OCI-LY3 (cell line): ENCODE measurements around the gene CFAP251.

Source experiments
- EZH2phosphoT487 ChIP-seq: fragments of 200-600 bp; shearing (Covaris generic); IDR thresholded peaks from 2 replicates; pipeline ENCODE4 v1.6.1; 2018; ENCODE audit warnings: antibody characterized with exemption, mixed run types, low read depth
- TF ChIP-seq, protein P1 (sequence below): fragments of 200-600, 300-600 bp; sonication (generic); IDR thresholded peaks from 2 replicates; pipeline ENCODE4 v1.5.1; 2014; ENCODE audit warnings: antibody characterized with exemption, low read length, low read depth

DNA sequence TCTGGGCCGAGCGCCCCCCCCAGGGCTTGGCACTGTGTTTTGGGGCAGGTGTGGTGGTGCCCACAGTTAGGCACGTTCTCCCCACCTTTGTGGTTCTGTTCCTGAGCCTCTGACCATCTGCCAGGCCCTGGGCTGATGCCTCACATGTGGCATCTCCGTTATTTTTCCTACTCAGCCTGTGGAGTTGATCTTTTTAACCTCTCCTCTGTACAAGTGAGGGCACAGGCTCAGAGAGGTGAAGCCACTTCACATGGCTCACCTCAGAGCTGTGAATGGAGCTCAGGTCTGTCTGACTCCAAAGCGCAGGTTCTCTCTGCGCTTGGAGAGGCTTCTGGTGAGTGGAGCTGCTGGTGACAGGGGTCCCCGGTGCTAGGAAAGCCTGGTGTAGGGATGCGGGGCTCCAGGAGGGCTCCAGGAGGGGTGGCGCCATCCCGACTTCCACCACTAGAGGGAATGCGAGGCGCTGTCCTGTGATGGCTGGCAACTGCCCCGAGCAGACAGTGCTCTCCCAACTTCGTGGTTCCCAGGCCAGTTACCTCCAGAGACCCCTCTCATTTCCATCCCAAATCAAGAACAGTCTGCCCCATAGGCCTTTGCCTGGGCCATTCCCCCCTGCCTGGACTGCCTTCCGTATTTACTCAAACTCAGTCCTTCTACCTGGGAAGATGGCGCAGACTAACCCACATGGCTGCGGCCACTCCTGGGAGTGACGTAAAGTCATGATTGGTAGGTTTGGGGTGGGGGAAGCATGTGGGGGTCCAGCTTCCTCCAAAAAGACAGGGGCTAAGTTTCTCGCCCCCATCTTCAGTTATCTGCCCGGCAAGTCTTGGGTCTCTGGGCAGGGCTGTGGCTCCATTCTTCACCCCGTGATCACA is 113.2 kb downstream of the CFAP251 start:
- TF ChIP-seq, protein P1, sequence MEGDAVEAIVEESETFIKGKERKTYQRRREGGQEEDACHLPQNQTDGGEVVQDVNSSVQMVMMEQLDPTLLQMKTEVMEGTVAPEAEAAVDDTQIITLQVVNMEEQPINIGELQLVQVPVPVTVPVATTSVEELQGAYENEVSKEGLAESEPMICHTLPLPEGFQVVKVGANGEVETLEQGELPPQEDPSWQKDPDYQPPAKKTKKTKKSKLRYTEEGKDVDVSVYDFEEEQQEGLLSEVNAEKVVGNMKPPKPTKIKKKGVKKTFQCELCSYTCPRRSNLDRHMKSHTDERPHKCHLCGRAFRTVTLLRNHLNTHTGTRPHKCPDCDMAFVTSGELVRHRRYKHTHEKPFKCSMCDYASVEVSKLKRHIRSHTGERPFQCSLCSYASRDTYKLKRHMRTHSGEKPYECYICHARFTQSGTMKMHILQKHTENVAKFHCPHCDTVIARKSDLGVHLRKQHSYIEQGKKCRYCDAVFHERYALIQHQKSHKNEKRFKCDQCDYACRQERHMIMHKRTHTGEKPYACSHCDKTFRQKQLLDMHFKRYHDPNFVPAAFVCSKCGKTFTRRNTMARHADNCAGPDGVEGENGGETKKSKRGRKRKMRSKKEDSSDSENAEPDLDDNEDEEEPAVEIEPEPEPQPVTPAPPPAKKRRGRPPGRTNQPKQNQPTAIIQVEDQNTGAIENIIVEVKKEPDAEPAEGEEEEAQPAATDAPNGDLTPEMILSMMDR = peak; percentile 60
- TF ChIP-seq EZH2phosphoT487 = no peak
